ENCODE data around the gene TMEFF1.

The TMEFF1 gene

GRCh38 chr9:100474082-100474923 is 1.4 kb downstream of the TMEFF1 start:
- no peaks in the 10 kb centered on the region for H3K27me3 ChIP-seq (replicated peaks)
- no peak overlapping the region for H3K27ac ChIP-seq
- no peak for DNase-seq
- no peak for TF ChIP-seq CTCF (IDR thresholded peaks at IDR 0.05; ENCODE audit: low read depth, low read length, missing control alignments)
- no peaks in the 10 kb centered on the region for H3K36me3 ChIP-seq (replicated peaks)
- in situ Hi-C loops (cut with HindIII; ENCODE audit: low pct_ligation_motif_present, low sequenced_read_pairs) = no loop called here
- H3K4me3 ChIP-seq (ENCODE audit: low read depth, low read length) = peak overlapping the region; percentile 66

DNA sequence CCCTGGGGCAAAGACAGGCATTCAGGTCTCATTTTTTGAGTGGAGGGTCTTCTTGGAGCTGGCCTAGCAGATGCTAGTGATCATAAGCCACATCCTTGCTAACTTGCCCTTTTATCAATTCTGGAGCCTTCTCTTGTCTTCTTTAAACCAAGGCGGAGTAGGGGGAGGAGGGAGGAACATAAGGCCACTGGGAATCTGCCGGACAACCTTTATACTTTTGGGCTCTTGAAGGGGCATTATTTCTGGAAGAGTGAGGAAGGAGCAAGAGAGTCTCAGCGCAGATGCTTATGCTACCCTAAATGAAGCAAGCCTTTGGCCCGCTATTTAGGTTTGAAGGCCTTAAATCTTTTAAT is 2.0 kb downstream of the TMEFF1 start:
- no peak for TF ChIP-seq CTCF (IDR thresholded peaks at IDR 0.05; ENCODE audit: low read depth, low read length, missing control alignments)
- H3K27ac ChIP-seq = no peak overlapping the region
- no peaks in the 10 kb centered on the region for H3K27me3 ChIP-seq (replicated peaks)
- H3K4me3 ChIP-seq (ENCODE audit: low read depth, low read length) = no peak overlapping the region
- in situ Hi-C loops (cut with HindIII; ENCODE audit: low pct_ligation_motif_present, low sequenced_read_pairs) = no loop called here
- no peaks in the 10 kb centered on the region for H3K36me3 ChIP-seq (replicated peaks)
- no peak for DNase-seq

GRCh38 chr9:100477241-100477640 is 4.3 kb downstream of the TMEFF1 start:
- Histone ChIP-seq H3K36me3 (replicated peaks) (no peaks in the 10 kb centered on the region), H3K27me3 (replicated peaks) (no peaks in the 10 kb centered on the region), H3K27ac (no peak overlapping the region), H3K4me3 (ENCODE audit: low read depth, low read length) (no peak overlapping the region)
- in situ Hi-C loops (cut with HindIII; ENCODE audit: low pct_ligation_motif_present, low sequenced_read_pairs) = no loop called here
- TF ChIP-seq CTCF (IDR thresholded peaks at IDR 0.05; ENCODE audit: low read depth, low read length, missing control alignments) = no peak
- DNase-seq = no peak

DNA sequence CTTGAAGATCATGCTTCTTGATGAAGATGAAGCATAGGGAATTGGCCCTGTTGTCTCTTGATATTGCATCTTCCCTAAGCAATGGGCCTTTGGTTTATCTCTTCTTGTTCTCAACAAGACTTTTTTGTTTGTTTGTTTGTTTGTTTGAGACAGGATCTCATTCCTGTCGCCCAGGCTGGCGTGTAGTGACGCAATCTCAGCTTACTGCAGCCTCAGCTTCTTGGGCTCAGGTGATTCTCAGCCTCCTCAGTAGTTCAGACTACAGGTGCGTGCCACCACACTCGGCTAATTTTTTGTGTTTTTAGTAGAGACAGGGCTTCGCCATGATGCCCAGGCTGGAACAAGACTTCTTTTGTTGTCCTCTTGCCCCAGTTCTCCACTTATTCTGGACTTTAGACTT is 5.2 kb downstream of the TMEFF1 start:
- Histone ChIP-seq H3K27me3 (replicated peaks) (no peaks in the 10 kb centered on the region), H3K4me3 (ENCODE audit: low read depth, low read length) (no peak overlapping the region), H3K27ac (no peak overlapping the region), H3K36me3 (replicated peaks) (no peaks in the 10 kb centered on the region)
- DNase-seq = no peak
- no peak for TF ChIP-seq CTCF (IDR thresholded peaks at IDR 0.05; ENCODE audit: low read depth, low read length, missing control alignments)
- in situ Hi-C loops (cut with HindIII; ENCODE audit: low pct_ligation_motif_present, low sequenced_read_pairs) = no loop called here

DNA sequence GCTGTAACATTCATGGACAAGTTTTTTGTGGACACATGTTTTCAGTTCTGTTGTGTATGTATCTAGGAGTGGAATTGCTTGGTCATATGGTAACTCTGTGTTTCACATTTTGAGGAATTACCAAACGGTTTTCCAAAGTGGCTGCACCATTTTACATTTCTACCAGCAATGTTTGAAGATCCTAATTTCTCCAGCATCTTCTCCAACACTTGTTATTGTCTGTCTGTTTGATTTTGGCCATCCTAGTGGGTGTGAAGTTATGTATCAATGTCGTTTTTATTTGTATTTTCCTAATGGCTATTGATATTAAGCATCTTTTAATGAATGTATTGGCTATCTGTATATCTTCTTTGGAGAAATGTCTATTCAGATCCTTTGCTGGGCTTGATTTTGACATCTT is 6.9 kb downstream of the TMEFF1 start:
- TF ChIP-seq CTCF (IDR thresholded peaks at IDR 0.05; ENCODE audit: low read depth, low read length, missing control alignments) = no peak
- H3K36me3 ChIP-seq (replicated peaks) = no peaks in the 10 kb centered on the region
- H3K4me3 ChIP-seq (ENCODE audit: low read depth, low read length) = no peak overlapping the region
- H3K27me3 ChIP-seq (replicated peaks) = no peaks in the 10 kb centered on the region
- no peak for DNase-seq
- in situ Hi-C loops (cut with HindIII; ENCODE audit: low pct_ligation_motif_present, low sequenced_read_pairs) = no loop called here
- H3K27ac ChIP-seq = no peak overlapping the region

DNA sequence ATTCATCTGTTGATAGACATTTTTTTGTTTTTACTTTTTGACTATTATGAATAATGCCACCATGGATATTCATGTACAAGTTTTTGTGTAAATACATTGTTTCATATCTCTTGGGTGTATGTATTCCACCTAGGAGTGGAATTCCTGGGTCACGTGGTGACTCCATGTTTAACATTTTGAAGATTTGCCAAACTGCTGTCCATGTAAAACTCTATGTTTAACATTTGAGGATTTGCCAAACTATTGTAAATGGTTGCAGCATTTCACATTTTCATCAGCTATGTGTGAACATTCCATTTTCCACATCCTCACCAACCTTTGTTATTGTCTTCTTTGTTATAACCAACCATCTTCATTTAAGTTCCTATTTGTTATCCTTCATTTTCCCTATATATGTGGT is 12.2 kb downstream of the TMEFF1 start:
- in situ Hi-C loops (cut with HindIII; ENCODE audit: low pct_ligation_motif_present, low sequenced_read_pairs) = no loop called here
- no peak overlapping the region for H3K27ac ChIP-seq
- no peaks in the 10 kb centered on the region for H3K27me3 ChIP-seq (replicated peaks)
- TF ChIP-seq CTCF (IDR thresholded peaks at IDR 0.05; ENCODE audit: low read depth, low read length, missing control alignments) = no peak
- DNase-seq = no peak
- no peak overlapping the region for H3K4me3 ChIP-seq (ENCODE audit: low read depth, low read length)
- H3K36me3 ChIP-seq (replicated peaks) = no peaks in the 10 kb centered on the region

Data from brain microvascular endothelial cell (primary cell).